ENCODE data around the gene PRKG1.

GRCh38 chr10:51934373-51934772 is 860.1 kb downstream of the PRKG1 start:
- TF ChIP-seq CTCF (conservative IDR thresholded peaks at IDR 0.05 in 1 of 2, IDR thresholded peaks at IDR 0.05 in 1 of 2; ENCODE audit: low read depth in 1 of 2, low read length in 2 of 2) (no peak), EZH2 (IDR thresholded peaks at IDR 0.05; ENCODE audit: low read length, missing control alignments) (no peak)
